CD1c-positive myeloid dendritic cell (primary cell): ENCODE data around the gene KCNT1.

Source experiments
- DNase-seq: peaks from one replicate; pipeline ENCODE4 v3.0.0-alpha.2; 2016; ENCODE audit errors: extremely low spot score

Gene KCNT1

GRCh38 chr9:135745686-135746324 lies 43.8 kb downstream of the KCNT1 start:
- DNase-seq, result no peak

- no peak for DNase-seq
These were observed 44.6 kb downstream of the KCNT1 start for GRCh38 chr9:135746565-135746964.

GRCh38 chr9:135747311-135747710 lies 45.3 kb downstream of the KCNT1 start:
- no peak for DNase-seq

- DNase-seq, result no peak
These were observed 46.7 kb downstream of the KCNT1 start for GRCh38 chr9:135748676-135749075.

- no peak for DNase-seq
These were observed 47.4 kb downstream of the KCNT1 start for GRCh38 chr9:135749171-135750045.

GRCh38 chr9:135750786-135751185 lies 48.8 kb downstream of the KCNT1 start:
- DNase-seq, result no peak

GRCh38 chr9:135751501-135751900 lies 49.5 kb downstream of the KCNT1 start:
- no peak for DNase-seq

- no peak for DNase-seq
These were observed 50.6 kb downstream of the KCNT1 start for GRCh38 chr9:135752281-135753204.

- no peak for DNase-seq
These were observed 51.6 kb downstream of the KCNT1 start for GRCh38 chr9:135753391-135754105.

- no peak for DNase-seq
These were observed 54.6 kb downstream of the KCNT1 start for GRCh38 chr9:135756576-135756975.

GRCh38 chr9:135757356-135757755 lies 55.4 kb downstream of the KCNT1 start:
- DNase-seq, result no peak

GRCh38 chr9:135758056-135758455 lies 56.1 kb downstream of the KCNT1 start:
- DNase-seq, result no peak

- no peak for DNase-seq
These were observed 56.9 kb downstream of the KCNT1 start for GRCh38 chr9:135758870-135759269.

- no peak for DNase-seq
These were observed 57.8 kb downstream of the KCNT1 start for GRCh38 chr9:135759676-135760300.

GRCh38 chr9:135760465-135760864 lies 58.5 kb downstream of the KCNT1 start:
- DNase-seq, result no peak

GRCh38 chr9:135761150-135761844 lies 59.3 kb downstream of the KCNT1 start:
- DNase-seq, result no peak

GRCh38 chr9:135761845-135762168 lies 59.8 kb downstream of the KCNT1 start:
- DNase-seq, result no peak

GRCh38 chr9:135762921-135763320 lies 60.9 kb downstream of the KCNT1 start:
- DNase-seq, result no peak

GRCh38 chr9:135763716-135764446 lies 61.9 kb downstream of the KCNT1 start:
- DNase-seq, result no peak

GRCh38 chr9:135764731-135765130 lies 62.7 kb downstream of the KCNT1 start:
- no peak for DNase-seq
